Lung microvascular endothelial cell (primary cell): ENCODE data around the gene PTPRB. TPM values are rescaled to one million over a fixed set of nuclear protein-coding genes. Genes with fewer than 3 reads are reported as not detected.
"Not testable (repeated sequence)": the region's sequence is repeated elsewhere in the genome, so short reads cannot be mapped to it uniquely, and the experiment has no call there.

Source experiments
- DNase-seq, 2 donors: peaks; one replicate each; pipeline versions ENCODE4 v3.0.0 to v3.0.0-alpha.2; 2010; ENCODE audit warnings: low read depth in 2 of 2
- total RNA-seq: library from RNA; depleted of rRNA; stranded (reverse); fragments of >200 nt; gene quantifications from 2 replicates; pipeline ENCODE4 v1.2.1, GENCODE V29; 2014

The PTPRB gene
- total RNA-seq, 1 donor from 2014 or later: 112 TPM

GRCh38 chr12:70549340-70550179, 87.7 kb downstream of the PTPRB start:
- DNase-seq: peak; percentile 87 to 94

GRCh38 chr12:70543444-70543843, 93.8 kb downstream of the PTPRB start:
- DNase-seq: peak; percentile 92 to 99

GRCh38 chr12:70540996-70541395, 96.2 kb downstream of the PTPRB start:
- DNase-seq: no peak

GRCh38 chr12:70536650-70537049, 100.6 kb downstream of the PTPRB start:
- DNase-seq: no peak

GRCh38 chr12:70535896-70536374, 101.3 kb downstream of the PTPRB start:
- peak; percentile 35 to 97 for DNase-seq

GRCh38 chr12:70534466-70534865, 102.8 kb downstream of the PTPRB start:
- DNase-seq: no peak

GRCh38 chr12:70529647-70530046, 107.6 kb downstream of the PTPRB start:
- DNase-seq: no peak

GRCh38 chr12:70520847-70521246, 116.4 kb downstream of the PTPRB start:
- no peak for DNase-seq

GRCh38 chr12:70513426-70513825, 123.8 kb downstream of the PTPRB start:
- no peak for DNase-seq

- DNase-seq: peak in 1 of 2 donors; percentile 15
Observed at GRCh38 chr12:70508178-70508577, 129.1 kb downstream of the PTPRB start.

- DNase-seq: peak in 1 of 2 donors; percentile 79
Observed at GRCh38 chr12:70507442-70507841, 129.8 kb downstream of the PTPRB start.

GRCh38 chr12:70497508-70497907, 139.7 kb downstream of the PTPRB start:
- no peak for DNase-seq

- not testable (repeated sequence) for DNase-seq
Observed at GRCh38 chr12:70492904-70493303, 144.3 kb downstream of the PTPRB start.

- not testable (repeated sequence) for DNase-seq
Observed at GRCh38 chr12:70490928-70491327, 146.3 kb downstream of the PTPRB start.

GRCh38 chr12:70487440-70487839, 149.8 kb downstream of the PTPRB start:
- no peak for DNase-seq

GRCh38 chr12:70486588-70486987, 150.6 kb downstream of the PTPRB start:
- no peak for DNase-seq

GRCh38 chr12:70485704-70486103, 151.5 kb downstream of the PTPRB start:
- no peak for DNase-seq

GRCh38 chr12:70484464-70484863, 152.8 kb downstream of the PTPRB start:
- DNase-seq: no peak

GRCh38 chr12:70482764-70483163, 154.5 kb downstream of the PTPRB start:
- DNase-seq: no peak

- no peak for DNase-seq
Observed at GRCh38 chr12:70469221-70469820, 167.9 kb downstream of the PTPRB start.

- DNase-seq: no peak
Observed at GRCh38 chr12:70468741-70469140, 168.5 kb downstream of the PTPRB start.

- no peak for DNase-seq
Observed at GRCh38 chr12:70467918-70468733, 169.1 kb downstream of the PTPRB start.
